SK-N-SH (cell line): ENCODE measurements around the gene DHRSX. TPM values are rescaled to one million over a fixed set of nuclear protein-coding genes. Genes with fewer than 3 reads are reported as not detected.

Experiments used
- CTCF ChIA-PET: fragments of 300-600, 350-600 bp; formaldehyde crosslinking; extraction: SDS; loops from one replicate; lab custom pipeline; 2021; lab: Yijun Ruan, JAX
- POLR2A ChIA-PET: fragments of 350-600 bp; sonication (Branson Sonifier 250); formaldehyde crosslinking; extraction: SDS; loops from one replicate; lab custom pipeline; 2020; ENCODE audit warnings: antibody characterized with exemption, inconsistent platforms; lab: Yijun Ruan, JAX
- DNase-seq: peaks from one replicate; pipeline ENCODE4 v3.0.0; 2012
- H2AFZ ChIP-seq: fragments of 200-600 bp; sonication (generic); 2 replicates; pipeline ENCODE4 v1.8.1; 2016; ENCODE audit warnings: antibody characterized with exemption, mild to moderate bottlenecking, low read depth
- H3F3A ChIP-seq: fragments of 200-600 bp; sonication (generic); replicated peaks from 2 replicates; pipeline ENCODE3; 2016; ENCODE audit warnings: antibody characterized with exemption, mild to moderate bottlenecking; ENCODE audit not compliant: insufficient read depth
- H3K27ac ChIP-seq, 2 experiments: fragments of 200-500 bp in 1 of 2; fragments of 200-600 bp in 1 of 2; sonication (Bioruptor generic) in 1 of 2; sonication (generic), shearing (Covaris generic) in 1 of 2; 2 replicates each; pipeline versions ENCODE4 v1.5.1 to v1.6.1; 2014 to 2016; ENCODE audit warnings: low read depth in 2 of 2, inconsistent platforms in 1 of 2, low read length in 1 of 2, mild to moderate bottlenecking in 1 of 2, mixed read lengths in 1 of 2
- H3K27me3 ChIP-seq: fragments of 200-600 bp; sonication (generic), shearing (Covaris generic); 2 replicates; pipeline ENCODE4 v1.6.1; 2016; ENCODE audit warnings: mixed run types; ENCODE audit not compliant: insufficient read depth
- H3K36me3 ChIP-seq, 2 experiments: fragments of 200-500 bp in 1 of 2; fragments of 200-600 bp in 1 of 2; sonication (Bioruptor generic) in 1 of 2; sonication (generic) in 1 of 2; replicated peaks in 1 of 2; 2 replicates each; pipeline versions ENCODE3 to v1.5.1; 2014 to 2016; ENCODE audit warnings: low read length in 1 of 2, mild to moderate bottlenecking in 1 of 2; ENCODE audit not compliant: insufficient read depth in 2 of 2, control insufficient read depth in 1 of 2
- H3K4me1 ChIP-seq, 2 experiments: fragments of 200-500 bp in 1 of 2; fragments of 200-600 bp in 1 of 2; sonication (Bioruptor generic) in 1 of 2; sonication (generic), shearing (Covaris generic) in 1 of 2; 2 replicates each; pipeline versions ENCODE4 v1.5.1 to v1.6.1; 2014 to 2016; ENCODE audit warnings: low read depth in 1 of 2, low read length in 1 of 2, mixed run types in 1 of 2; ENCODE audit not compliant: insufficient read depth in 2 of 2, control insufficient read depth in 1 of 2
- H3K4me2 ChIP-seq: fragments of 200-600 bp; sonication (generic), shearing (Covaris generic); 2 replicates; pipeline ENCODE4 v1.6.1; 2017; ENCODE audit warnings: mixed run types
- H3K4me3 ChIP-seq, 2 experiments: fragments of 200-500 bp in 1 of 2; fragments of 200-600 bp in 1 of 2; sonication (Bioruptor generic) in 1 of 2; sonication (generic), shearing (Covaris generic) in 1 of 2; 2 replicates each; pipeline versions ENCODE4 v1.5.1 to v1.8.1; 2014 to 2016; ENCODE audit warnings: low read depth in 2 of 2, inconsistent platforms in 1 of 2, low read length in 1 of 2, mild to moderate bottlenecking in 1 of 2, mixed read lengths in 1 of 2, moderate library complexity in 1 of 2
- H3K79me2 ChIP-seq: fragments of 200-600 bp; sonication (generic); 2 replicates; pipeline ENCODE4 v1.8.1; 2017; ENCODE audit warnings: mild to moderate bottlenecking; ENCODE audit not compliant: insufficient read depth
- H3K9ac ChIP-seq: fragments of 200-600 bp; sonication (generic); 2 replicates; pipeline ENCODE4 v1.6.1; 2017; ENCODE audit warnings: mixed run types
- H3K9me2 ChIP-seq: fragments of 200-600 bp; sonication (generic); 2 replicates; pipeline ENCODE4 v1.6.1; 2017; ENCODE audit warnings: mixed run types
- H3K9me3 ChIP-seq: fragments of 200-600 bp; sonication (generic); 2 replicates; pipeline ENCODE4 v1.6.1; 2017; ENCODE audit warnings: mixed run types, mild to moderate bottlenecking, moderate library complexity
- H4K20me1 ChIP-seq: fragments of 200-600 bp; sonication (generic); 2 replicates; pipeline ENCODE4 v1.6.1; 2017; ENCODE audit warnings: mild to moderate bottlenecking, mixed run types; ENCODE audit not compliant: insufficient read depth
- CHD2 ChIP-seq: fragments of 150-350 bp; IDR thresholded peaks from 2 replicates; pipeline ENCODE4 v1.6.1; 2018; ENCODE audit warnings: low read length; ENCODE audit not compliant: partially characterized antibody
- EP300 ChIP-seq, 2 experiments: IDR thresholded peaks; 2 replicates each; pipeline versions ENCODE4 v1.4.0 to v1.6.1; 2012; ENCODE audit warnings: borderline replicate concordance in 1 of 2, low read depth in 1 of 2, low read length in 1 of 2
- EZH2phosphoT487 ChIP-seq: fragments of 200-600 bp; sonication (generic); IDR thresholded peaks from 2 replicates; pipeline ENCODE4 v1.6.1; 2017; ENCODE audit warnings: low read depth, mixed run types, mild to moderate bottlenecking, antibody characterized with exemption, moderate library complexity, borderline replicate concordance
- FOSL2 ChIP-seq: IDR thresholded peaks from 2 replicates; pipeline ENCODE4 v1.4.0; 2012; ENCODE audit warnings: low read depth, mild to moderate bottlenecking, moderate library complexity, borderline replicate concordance
- FOXJ3 ChIP-seq: sonication (generic); formaldehyde crosslinking; IDR thresholded peaks from 2 replicates; pipeline ENCODE4 v1.5.1; 2020; ENCODE audit warnings: mild to moderate bottlenecking, missing genetic modification reagents
- FOXM1 ChIP-seq: IDR thresholded peaks from 2 replicates; pipeline ENCODE4 v1.4.0; 2012; ENCODE audit warnings: low read depth, mild to moderate bottlenecking
- GABPA ChIP-seq: IDR thresholded peaks from 2 replicates; pipeline ENCODE4 v1.4.0; 2012; ENCODE audit warnings: low read depth, mild to moderate bottlenecking
- JUND ChIP-seq: IDR thresholded peaks from 2 replicates; pipeline ENCODE4 v1.4.0; 2012
- MAX ChIP-seq: IDR thresholded peaks from 2 replicates; pipeline ENCODE4 v1.4.0; 2012; ENCODE audit warnings: low read depth
- PBX3 ChIP-seq: IDR thresholded peaks from 2 replicates; pipeline ENCODE4; 2012
- POLR2AphosphoS5 ChIP-seq: IDR thresholded peaks from 2 replicates; pipeline ENCODE4 v1.6.1; 2012; ENCODE audit warnings: low read depth, low read length
- RAD21 ChIP-seq: IDR thresholded peaks from 2 replicates; pipeline ENCODE4 v1.6.1; 2012; ENCODE audit warnings: mild to moderate bottlenecking, low read length
- RFX5 ChIP-seq: IDR thresholded peaks from 2 replicates; pipeline ENCODE4 v1.6.1; 2012; ENCODE audit warnings: mild to moderate bottlenecking, improper control_type of control experiment, low read length
- RXRA ChIP-seq: IDR thresholded peaks from 2 replicates; pipeline ENCODE4 v1.4.0; 2012; ENCODE audit warnings: low read depth, mild to moderate bottlenecking, borderline replicate concordance
- SMC3 ChIP-seq: IDR thresholded peaks from 2 replicates; pipeline ENCODE4 v1.6.1; 2012; ENCODE audit warnings: low read depth, low read length, improper control_type of control experiment
- TAF1 ChIP-seq: IDR thresholded peaks from 2 replicates; pipeline ENCODE4 v1.6.1; 2012; ENCODE audit warnings: low read depth, mild to moderate bottlenecking, low read length, moderate library complexity, borderline replicate concordance
- TCF12 ChIP-seq: IDR thresholded peaks from 2 replicates; pipeline ENCODE4 v1.4.0; 2012
- TEAD4 ChIP-seq: IDR thresholded peaks from 2 replicates; pipeline ENCODE4 v1.4.0; 2012; ENCODE audit warnings: mild to moderate bottlenecking, borderline replicate concordance; ENCODE audit not compliant: insufficient read depth
- USF1 ChIP-seq: IDR thresholded peaks from 2 replicates; pipeline ENCODE4 v1.4.0; 2012; ENCODE audit warnings: low read depth, borderline replicate concordance
- USF2 ChIP-seq: fragments of 150-350 bp; IDR thresholded peaks from 2 replicates; pipeline ENCODE4 v1.6.1; 2017; ENCODE audit warnings: antibody characterized with exemption, low read length, low read depth, borderline replicate concordance
- WGBS: methylation state at CpG from one replicate; pipeline ENCODE4 v1.1.6; 2017; ENCODE audit warnings: low lambda C conversion rate; 5-methylcytosine and 5-hydroxymethylcytosine counted together
- polyA plus RNA-seq, 3 experiments: library from polyadenylated mRNA; depleted of rRNA; stranded (reverse); fragments of >200 nt; gene quantifications; 2 replicates each; pipeline ENCODE4 v1.2.3, GENCODE V29; 2012

The DHRSX gene
- polyA plus RNA-seq, 1 of the 3 experiments (the other 2 are of a cell fraction) = 34.3 TPM

- no peaks in the 10 kb centered on the region for H4K20me1 ChIP-seq
- no peaks in the 10 kb centered on the region for H3K36me3 ChIP-seq
- 97% methylated on average over 4 of the region's 4 CpGs for WGBS
- DNase-seq = no peak
- H3K27me3 ChIP-seq = no peaks in the 10 kb centered on the region
- H3K9ac ChIP-seq = no peak overlapping the region
- H2AFZ ChIP-seq = no peak overlapping the region
- H3K9me3 ChIP-seq = no peaks in the 10 kb centered on the region
- no peak overlapping the region for H3K4me2 ChIP-seq
- H3K27ac ChIP-seq = no peak overlapping the region
- H3K9me2 ChIP-seq = no peaks in the 10 kb centered on the region
- no peak overlapping the region for H3K4me3 ChIP-seq
- CTCF ChIA-PET = no interaction called here
- TF ChIP-seq MAX (no peak), USF1 (no peak), POLR2AphosphoS5 (no peak), FOSL2 (no peak), TCF12 (no peak), RXRA (no peak), TAF1 (no peak), EP300 (IDR thresholded peaks at IDR 0.05; ENCODE audit: borderline replicate concordance in 1 of 2, low read depth in 1 of 2, low read length in 1 of 2) (no peak), FOXM1 (no peak), JUND (no peak), GABPA (no peak), USF2 (no peak), EZH2phosphoT487 (no peak), FOXJ3 (CRISPR knock-in tag) (no peak), SMC3 (no peak), TEAD4 (no peak), CHD2 (no peak), RFX5 (no peak), PBX3 (no peak), RAD21 (no peak)
- no peaks in the 10 kb centered on the region for H3K79me2 ChIP-seq
- H3F3A ChIP-seq = peaks cover 4% of the 10 kb centered on the region
- H3K4me1 ChIP-seq = no peaks in the 10 kb centered on the region
- POLR2A ChIA-PET = no interaction called here
These were observed 155.2 kb downstream of the DHRSX start for GRCh38 chrX:2345562-2345961.
